ENCODE measurements around the gene HDAC11. TPM values are rescaled to one million over a fixed set of nuclear protein-coding genes. Genes with fewer than 3 reads are reported as not detected.

Gene HDAC11
- total and polyA plus RNA-seq, 4 donors = 2.5 to 9.0 (median 3.2) TPM

- Histone ChIP-seq H3K4me1 (ENCODE audit: control insufficient read depth in 4 of 4, insufficient read depth in 4 of 4, low read length in 3 of 4) (no peaks in the 10 kb centered on the region), H3K27ac (ENCODE audit: low read depth in 1 of 2, low read length in 2 of 2) (no peak overlapping the region), H3K9me3 (ENCODE audit: control insufficient read depth in 4 of 4, low read length in 3 of 4) (no peaks in the 10 kb centered on the region), H3K27me3 (ENCODE audit: control insufficient read depth in 4 of 4, insufficient read depth in 4 of 4, low read length in 3 of 4) (peaks cover 0 to 24% (median 5%) of the 10 kb centered on the region in 4 donors), H3K4me3 (ENCODE audit: low read depth in 1 of 3, low read length in 3 of 3) (no peak overlapping the region), H3K9ac (ENCODE audit: low read depth in 1 of 2, low read length in 2 of 2) (no peak overlapping the region), H3K36me3 (ENCODE audit: control insufficient read depth in 4 of 4, insufficient read depth in 3 of 4, low read depth in 1 of 4, low read length in 3 of 4) (no peaks in the 10 kb centered on the region)
- 78% methylated on average over 5 of the region's 5 CpGs for WGBS
- no peak for DNase-seq (ENCODE audit: low spot score)
- TF ChIP-seq HNF4A (conservative IDR thresholded peaks at IDR 0.05) = no peak
- TF ChIP-seq FOXA2 (IDR thresholded peaks at IDR 0.05) = no peak
- TF ChIP-seq REST (IDR thresholded peaks at IDR 0.05) = no peak
- no peak for TF ChIP-seq GABPA (IDR thresholded peaks at IDR 0.05 in 1 of 2, conservative IDR thresholded peaks at IDR 0.05 in 1 of 2)
Observed at GRCh38 chr3:13532631-13533030, 52.5 kb downstream of the HDAC11 start.

- H3K27ac ChIP-seq (ENCODE audit: low read depth in 1 of 2, low read length in 2 of 2) = no peak overlapping the region
- no peaks in the 10 kb centered on the region for H3K4me1 ChIP-seq (ENCODE audit: control insufficient read depth in 4 of 4, insufficient read depth in 4 of 4, low read length in 3 of 4)
- H3K9ac ChIP-seq (ENCODE audit: low read depth in 1 of 2, low read length in 2 of 2) = no peak overlapping the region
- no peak for DNase-seq (ENCODE audit: low spot score)
- TF ChIP-seq FOXA2 (IDR thresholded peaks at IDR 0.05) (no peak), YY1 (IDR thresholded peaks at IDR 0.05) (no peak), JUND (IDR thresholded peaks at IDR 0.05) (no peak), GABPA (IDR thresholded peaks at IDR 0.05 in 1 of 2, conservative IDR thresholded peaks at IDR 0.05 in 1 of 2) (no peak), FOXA1 (IDR thresholded peaks at IDR 0.05) (no peak), RXRA (IDR thresholded peaks at IDR 0.05) (no peak)
- no peaks in the 10 kb centered on the region for H3K36me3 ChIP-seq (ENCODE audit: control insufficient read depth in 4 of 4, insufficient read depth in 3 of 4, low read depth in 1 of 4, low read length in 3 of 4)
- no peak overlapping the region for H3K4me3 ChIP-seq (ENCODE audit: low read depth in 1 of 3, low read length in 3 of 3)
- H3K27me3 ChIP-seq (ENCODE audit: control insufficient read depth in 4 of 4, insufficient read depth in 4 of 4, low read length in 3 of 4) = peaks cover 0 to 24% (median 5%) of the 10 kb centered on the region in 4 donors
- no peaks in the 10 kb centered on the region for H3K9me3 ChIP-seq (ENCODE audit: control insufficient read depth in 4 of 4, low read length in 3 of 4)
- WGBS = 85% methylated on average over 8 of the region's 8 CpGs
Observed at GRCh38 chr3:13533885-13534301, 53.8 kb downstream of the HDAC11 start.

- Histone ChIP-seq H3K9ac (ENCODE audit: low read depth in 1 of 2, low read length in 2 of 2) (no peak overlapping the region), H3K4me3 (ENCODE audit: low read depth in 1 of 3, low read length in 3 of 3) (no peak overlapping the region), H3K36me3 (ENCODE audit: control insufficient read depth in 4 of 4, insufficient read depth in 3 of 4, low read depth in 1 of 4, low read length in 3 of 4) (no peaks in the 10 kb centered on the region), H3K27me3 (ENCODE audit: control insufficient read depth in 4 of 4, insufficient read depth in 4 of 4, low read length in 3 of 4) (peaks cover 0 to 20% (median 4%) of the 10 kb centered on the region in 4 donors), H3K27ac (ENCODE audit: low read depth in 1 of 2, low read length in 2 of 2) (no peak overlapping the region), H3K9me3 (ENCODE audit: control insufficient read depth in 4 of 4, low read length in 3 of 4) (no peaks in the 10 kb centered on the region), H3K4me1 (ENCODE audit: control insufficient read depth in 4 of 4, insufficient read depth in 4 of 4, low read length in 3 of 4) (no peaks in the 10 kb centered on the region)
- TF ChIP-seq CTCF (IDR thresholded peaks at IDR 0.05; ENCODE audit: low read depth, low read length, missing input control) (no peak), EGR1 (IDR thresholded peaks at IDR 0.05; ENCODE audit: low read depth in 2 of 2) (no peak)
- no peak for DNase-seq (ENCODE audit: low spot score)
- 84% methylated on average over 10 of the region's 10 CpGs for WGBS
Observed at GRCh38 chr3:13535526-13535875, 55.4 kb downstream of the HDAC11 start.
